ENCODE data around the gene MIOX. TPM values are rescaled to one million over a fixed set of nuclear protein-coding genes. Genes with fewer than 3 reads are reported as not detected.

Gene MIOX
- total and polyA plus RNA-seq, 9 of the 15 experiments (the other 6 are each of a cell fraction or from before 2014, with no cell fraction given), result 0.08 TPM; not detected in 8

DNA sequence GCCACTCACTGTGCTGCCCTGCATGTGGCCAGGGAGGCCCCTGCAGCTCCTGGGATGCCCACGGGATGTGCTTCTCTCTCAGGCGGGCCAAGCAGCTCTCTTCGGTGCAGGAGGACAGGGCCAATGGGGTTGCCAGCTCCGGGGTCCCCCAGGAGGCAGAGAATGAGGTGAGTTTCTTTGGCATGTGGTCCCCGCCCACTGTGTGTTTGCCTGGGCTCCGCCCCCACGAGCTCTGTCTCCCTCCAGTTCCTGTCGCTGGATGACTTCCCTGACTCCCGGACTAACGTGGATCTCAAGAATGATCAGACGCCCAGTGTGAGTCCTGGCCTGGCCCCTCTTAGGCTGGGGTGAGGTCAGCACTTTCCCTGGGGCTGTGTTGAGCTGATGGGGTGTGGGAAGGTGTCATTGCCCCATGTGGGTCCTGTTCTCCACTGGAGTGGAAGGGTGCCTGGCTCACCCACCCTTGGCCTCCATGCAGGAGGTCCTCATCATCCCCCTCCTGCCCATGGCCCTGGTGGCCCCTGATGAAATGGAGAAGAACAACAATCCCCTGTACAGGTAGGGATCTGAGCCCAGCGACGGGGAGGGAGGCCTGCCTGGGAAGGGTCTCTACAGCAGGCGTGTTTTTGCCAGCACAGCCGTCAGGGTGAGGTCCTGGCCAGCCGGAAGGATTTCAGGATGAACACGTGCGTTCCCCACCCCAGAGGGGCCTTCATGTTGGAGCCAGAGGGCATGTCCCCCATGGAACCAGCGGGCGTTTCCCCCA lies 31.0 kb downstream of the MIOX start:
- Histone ChIP-seq H3K4me1 (replicated peaks in 1 of 2; ENCODE audit: control insufficient read depth in 2 of 2, insufficient read depth in 2 of 2, low read length in 2 of 2) (peaks cover 0 to 5% of the 10 kb centered on the region in 2 experiments; a peak in 2 of 5 replicates), H3K4me2 (ENCODE audit: insufficient read depth, low read length) (no peak overlapping the region), H3K79me2 (ENCODE audit: control insufficient read depth, insufficient read depth, low read length) (peaks cover 32% of the 10 kb centered on the region), H2AFZ (ENCODE audit: low read depth, low read length) (no peak overlapping the region), H3K9me3 (replicated peaks; ENCODE audit: control insufficient read depth, insufficient read depth, low read depth, low read length) (no peaks in the 10 kb centered on the region), H4K20me1 (replicated peaks; ENCODE audit: control insufficient read depth, insufficient read depth, low read length) (no peaks in the 10 kb centered on the region), H3K27ac (ENCODE audit: extremely low read depth, low read depth, low read length) (no peak overlapping the region), H3K27me3 (ENCODE audit: control insufficient read depth in 2 of 2, insufficient read depth in 2 of 2, low read length in 2 of 2) (no peaks in the 10 kb centered on the region), H3K4me3 (no peak overlapping the region), H3K9ac (ENCODE audit: insufficient read depth in 1 of 2, low read depth in 2 of 2, low read length in 2 of 2) (no peak overlapping the region; a peak in 1 of 4 replicates), H3K9me1 (ENCODE audit: control insufficient read depth, insufficient read depth, low read length) (no peaks in the 10 kb centered on the region), H3K36me3 (ENCODE audit: control insufficient read depth, insufficient read depth, low read length) (peaks cover 68% of the 10 kb centered on the region; the same call in 1 of the 3 replicates)
- ChIA-PET CTCF (ENCODE audit: low intra/inter-chr PET ratio) (no interaction called here), POLR2A (interaction anchor here (0.6 to 2.7 kb wide), 3 partner anchors 8 to 285 kb away, joined by 4 to 11 read pairs (median 6); partner anchors contain the start of genes LMF2 and NCAPH2)
- no peak for DNase-seq (ENCODE audit: extremely low read depth in 1 of 4, low spot score in 3 of 4)
- in situ Hi-C loops (cut with MboI), result no loop called here
- TF ChIP-seq SIRT6 (IDR thresholded peaks at IDR 0.05; ENCODE audit: low read depth, low read length) (no peak), RBFOX2 (IDR thresholded peaks at IDR 0.05; ENCODE audit: low read depth, low read length) (peak; percentile 47)
- TF ChIP-seq, protein P1, sequence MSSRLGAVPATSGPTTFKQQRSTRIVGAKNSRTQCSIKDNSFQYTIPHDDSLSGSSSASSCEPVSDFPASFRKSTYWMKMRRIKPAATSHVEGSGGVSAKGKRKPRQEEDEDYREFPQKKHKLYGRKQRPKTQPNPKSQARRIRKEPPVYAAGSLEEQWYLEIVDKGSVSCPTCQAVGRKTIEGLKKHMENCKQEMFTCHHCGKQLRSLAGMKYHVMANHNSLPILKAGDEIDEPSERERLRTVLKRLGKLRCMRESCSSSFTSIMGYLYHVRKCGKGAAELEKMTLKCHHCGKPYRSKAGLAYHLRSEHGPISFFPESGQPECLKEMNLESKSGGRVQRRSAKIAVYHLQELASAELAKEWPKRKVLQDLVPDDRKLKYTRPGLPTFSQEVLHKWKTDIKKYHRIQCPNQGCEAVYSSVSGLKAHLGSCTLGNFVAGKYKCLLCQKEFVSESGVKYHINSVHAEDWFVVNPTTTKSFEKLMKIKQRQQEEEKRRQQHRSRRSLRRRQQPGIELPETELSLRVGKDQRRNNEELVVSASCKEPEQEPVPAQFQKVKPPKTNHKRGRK (tag; IDR thresholded peaks at IDR 0.05), result no peak
- no TSS peak for BruUV-seq (replicated peaks)
- ATAC-seq, result no peak
- FAIRE-seq, result no peak
- intact Hi-C loops (cut with micrococcal nuclease), result no loop called here
- 92% methylated on average over 16 of the region's 20 CpGs for WGBS (ENCODE audit: insufficient coverage, low coverage, missing lambda C conversion rate)
